ENCODE data around the gene CBLL1. TPM values are rescaled to one million over a fixed set of nuclear protein-coding genes. Genes with fewer than 3 reads are reported as not detected.

CBLL1 gene
- polyA plus RNA-seq, 4 donors: 6.2 to 23.6 (median 8.3) TPM

DNA sequence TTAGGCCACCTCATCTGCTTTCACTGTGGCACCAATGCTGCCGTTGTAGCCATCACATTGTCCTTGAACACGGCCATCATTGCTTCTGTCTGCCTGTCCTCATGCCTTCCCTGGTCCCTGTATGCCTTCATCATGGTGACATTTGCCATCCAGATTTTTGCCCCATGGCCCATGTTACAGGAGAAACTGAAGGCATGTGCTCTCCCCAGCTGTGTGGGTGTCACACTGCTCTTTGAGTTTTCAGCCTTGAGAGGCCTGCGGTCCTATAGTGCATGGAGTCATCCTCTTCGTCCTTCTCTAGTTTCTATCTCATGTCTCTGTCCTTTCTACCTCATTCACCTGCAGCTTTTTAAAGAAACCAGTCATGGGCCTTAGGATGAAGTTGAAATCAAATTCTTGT, 65.2 kb downstream of the CBLL1 start:
- Histone ChIP-seq H3K9me3 (ENCODE audit: control insufficient read depth in 2 of 2, insufficient read depth in 1 of 2, low read depth in 1 of 2, low read length in 1 of 2) (no peaks in the 10 kb centered on the region), H3K27me3 (ENCODE audit: control insufficient read depth in 3 of 3, insufficient read depth in 3 of 3, low read length in 3 of 3) (no peaks in the 10 kb centered on the region), H3K4me3 (ENCODE audit: low read depth in 1 of 3, low read length in 3 of 3) (no peak overlapping the region), H3K4me1 (ENCODE audit: control insufficient read depth in 3 of 3, insufficient read depth in 2 of 3, low read depth in 1 of 3, low read length in 2 of 3) (peaks cover 0 to 9% (median under 1%) of the 10 kb centered on the region in 3 donors), H3K27ac (ENCODE audit: low read depth in 1 of 3, low read length in 2 of 3) (no peak overlapping the region), H3K36me3 (ENCODE audit: control insufficient read depth in 3 of 3, insufficient read depth in 2 of 3, low read depth in 1 of 3, low read length in 3 of 3) (no peaks in the 10 kb centered on the region)
- FAIRE-seq: no peak
- no peak for DNase-seq
- 94 to 97% (median 96%) methylated on average over 4 of the region's 4 CpGs for WGBS, 3 donors

DNA sequence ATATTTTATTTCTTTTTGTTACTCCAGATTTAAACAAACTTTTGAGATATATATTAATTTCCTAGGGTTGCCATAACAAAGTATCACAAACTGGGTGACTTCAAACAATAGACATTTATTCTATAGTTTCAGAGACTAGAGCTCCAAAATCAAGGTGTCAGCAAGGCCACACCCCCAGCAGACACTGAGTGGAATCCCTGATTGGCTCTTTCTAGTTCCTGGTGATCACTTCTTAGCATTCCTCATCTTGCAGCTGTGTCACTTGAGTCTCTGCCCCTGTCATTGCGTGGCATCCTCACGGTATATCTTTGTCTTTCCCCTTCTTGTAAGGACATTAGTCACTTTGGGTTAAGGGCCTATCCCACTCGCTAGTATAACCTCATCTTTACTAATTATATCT, 66.7 kb downstream of the CBLL1 start:
- Histone ChIP-seq H3K9me3 (ENCODE audit: control insufficient read depth in 2 of 2, insufficient read depth in 1 of 2, low read depth in 1 of 2, low read length in 1 of 2) (no peaks in the 10 kb centered on the region), H3K4me3 (ENCODE audit: low read depth in 1 of 3, low read length in 3 of 3) (no peak overlapping the region), H3K4me1 (ENCODE audit: control insufficient read depth in 3 of 3, insufficient read depth in 2 of 3, low read depth in 1 of 3, low read length in 2 of 3) (no peaks in the 10 kb centered on the region), H3K27ac (ENCODE audit: low read depth in 1 of 3, low read length in 2 of 3) (no peak overlapping the region), H3K27me3 (ENCODE audit: control insufficient read depth in 3 of 3, insufficient read depth in 3 of 3, low read length in 3 of 3) (peaks cover 0 to 2% (median 0%) of the 10 kb centered on the region in 3 donors), H3K36me3 (ENCODE audit: control insufficient read depth in 3 of 3, insufficient read depth in 2 of 3, low read depth in 1 of 3, low read length in 3 of 3) (no peaks in the 10 kb centered on the region)
- DNase-seq: no peak
- FAIRE-seq: no peak
- WGBS, 3 donors: 82 to 95% (median 90%) methylated on average over 3 of the region's 3 CpGs

Other genes starting within 250 kb of the CBLL1 start
- 10 to 100 TPM; 10.3 to 41.6 (median 12.5) TPM for gene COG5, start 180.2 kb upstream of the CBLL1 start, polyA plus RNA-seq
- 10 to 100 TPM in 1 of 4 donors, 1 to 10 TPM in 3; 3.5 to 13.8 (median 4.2) TPM for gene DUS4L, start 180.2 kb upstream of the CBLL1 start, polyA plus RNA-seq
- gene BCAP29, start 163.9 kb upstream of the CBLL1 start, polyA plus RNA-seq: 10 to 100 TPM; 16.8 to 39.6 (median 27.1) TPM
- gene SLC26A4, start 83.3 kb upstream of the CBLL1 start, polyA plus RNA-seq: under 1 TPM in 2 of 4 donors, not detected in 2; 0.18 to 0.30 TPM
- gene SLC26A3, start 59.1 kb downstream of the CBLL1 start, polyA plus RNA-seq: 100 to 1,000 TPM in 2 of 4 donors, 10 to 100 TPM in 2; 56.0 to 295 (median 96.4) TPM
- 100 to 1,000 TPM in 1 of 4 donors, 10 to 100 TPM in 3; 45.4 to 153 (median 84.0) TPM for gene DLD, start 147.0 kb downstream of the CBLL1 start, polyA plus RNA-seq